ENCODE results near the gene UQCR11. TPM values are rescaled to one million over a fixed set of nuclear protein-coding genes. Genes with fewer than 3 reads are reported as not detected.

The UQCR11 gene
- total and polyA plus RNA-seq, 2 of the 4 experiments (the other 2 are of a cell fraction) = 29.2 to 177 TPM

DNA sequence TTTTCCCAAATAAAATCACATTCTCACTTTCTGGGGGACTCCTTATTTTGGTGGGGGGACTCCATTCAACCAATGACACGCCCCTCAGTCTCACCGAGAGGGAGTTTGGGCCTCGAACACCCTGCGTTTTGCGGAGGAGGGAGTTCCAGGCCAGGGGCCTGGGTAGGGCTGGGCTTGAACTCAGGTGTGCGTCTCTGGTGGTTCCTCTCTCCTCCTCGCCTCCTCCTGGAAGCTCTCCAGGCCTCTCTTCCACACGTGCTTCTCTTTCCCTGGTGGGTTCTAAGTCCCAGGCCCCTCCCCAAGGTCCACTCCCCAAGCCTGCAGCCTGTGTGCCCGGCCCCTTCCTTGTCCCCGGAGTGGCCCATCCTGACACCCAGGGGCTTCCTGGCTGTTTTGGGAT, 51.8 kb downstream of the UQCR11 start:
- no peak overlapping the region for H3K23ac ChIP-seq (ENCODE audit: low read depth, low read length)
- no peak overlapping the region for H3K27ac ChIP-seq (ENCODE audit: insufficient read depth, low read length)
- intact Hi-C loops (cut with micrococcal nuclease) = no loop called here
- no peaks in the 10 kb centered on the region for H3K9me3 ChIP-seq (ENCODE audit: control insufficient read depth, insufficient read depth, low read length)
- no peak overlapping the region for H2AK5ac ChIP-seq (ENCODE audit: low read depth, low read length)
- no peak overlapping the region for H4K8ac ChIP-seq (ENCODE audit: low read depth in 2 of 2, low read length in 2 of 2)
- no peak overlapping the region for H3K4me3 ChIP-seq (ENCODE audit: insufficient read depth, low read depth, low read length)
- no peak overlapping the region for H2BK20ac ChIP-seq (ENCODE audit: low read depth, low read length)
- no peak overlapping the region for H3K9ac ChIP-seq (ENCODE audit: low read depth, low read length)
- no peak overlapping the region for H4K91ac ChIP-seq (ENCODE audit: insufficient read depth, low read depth, low read length)
- no peak overlapping the region for H2BK15ac ChIP-seq (ENCODE audit: low read depth, low read length)
- WGBS, 2 experiments (ENCODE audit: extremely low coverage in 2 of 2, insufficient read length in 1 of 2) = 100% methylated on average over 3 of the region's 10 CpGs; no CpG with 5 or more reads in 1 of the 2 experiments
- ChIA-PET POLR2A (ENCODE audit: unreplicated experiment) (no interaction called here), CTCF (no interaction called here)
- TF ChIP-seq POLR2A (IDR thresholded peaks at IDR 0.05; ENCODE audit: low read depth, low read length) (no peak), MAFK (IDR thresholded peaks at IDR 0.05; ENCODE audit: low read depth, low read length) (no peak), RCOR1 (IDR thresholded peaks at IDR 0.05; ENCODE audit: insufficient replicate concordance, low read length) (no peak), FOS (IDR thresholded peaks at IDR 0.05; ENCODE audit: low read depth, low read length) (no peak), BHLHE40 (IDR thresholded peaks at IDR 0.05; ENCODE audit: low read depth, low read length) (no peak), CHD1 (IDR thresholded peaks at IDR 0.05; ENCODE audit: low read depth, low read length) (no peak)
- TF ChIP-seq, protein P1, sequence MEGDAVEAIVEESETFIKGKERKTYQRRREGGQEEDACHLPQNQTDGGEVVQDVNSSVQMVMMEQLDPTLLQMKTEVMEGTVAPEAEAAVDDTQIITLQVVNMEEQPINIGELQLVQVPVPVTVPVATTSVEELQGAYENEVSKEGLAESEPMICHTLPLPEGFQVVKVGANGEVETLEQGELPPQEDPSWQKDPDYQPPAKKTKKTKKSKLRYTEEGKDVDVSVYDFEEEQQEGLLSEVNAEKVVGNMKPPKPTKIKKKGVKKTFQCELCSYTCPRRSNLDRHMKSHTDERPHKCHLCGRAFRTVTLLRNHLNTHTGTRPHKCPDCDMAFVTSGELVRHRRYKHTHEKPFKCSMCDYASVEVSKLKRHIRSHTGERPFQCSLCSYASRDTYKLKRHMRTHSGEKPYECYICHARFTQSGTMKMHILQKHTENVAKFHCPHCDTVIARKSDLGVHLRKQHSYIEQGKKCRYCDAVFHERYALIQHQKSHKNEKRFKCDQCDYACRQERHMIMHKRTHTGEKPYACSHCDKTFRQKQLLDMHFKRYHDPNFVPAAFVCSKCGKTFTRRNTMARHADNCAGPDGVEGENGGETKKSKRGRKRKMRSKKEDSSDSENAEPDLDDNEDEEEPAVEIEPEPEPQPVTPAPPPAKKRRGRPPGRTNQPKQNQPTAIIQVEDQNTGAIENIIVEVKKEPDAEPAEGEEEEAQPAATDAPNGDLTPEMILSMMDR (conservative IDR thresholded peaks at IDR 0.05; ENCODE audit: low read depth, low read length) = no peak
- peaks cover 3% of the 10 kb centered on the region; the same call in 1 of the 2 replicates for H3K9me1 ChIP-seq (ENCODE audit: insufficient read depth, low read length)
- no peak overlapping the region for H3K4me2 ChIP-seq (ENCODE audit: low read depth, low read length)
- ATAC-seq (ENCODE audit: low read depth) (no peak), DNase-seq (no peak)
- H3K27me3 ChIP-seq (ENCODE audit: control insufficient read depth, insufficient read depth, low read length) = no peaks in the 10 kb centered on the region
- peaks cover 18% of the 10 kb centered on the region for H4K20me1 ChIP-seq (ENCODE audit: insufficient read depth, low read length)
- no peak overlapping the region for H2AFZ ChIP-seq (replicated peaks; ENCODE audit: low read length, poor library complexity)
- no peak overlapping the region for H3K14ac ChIP-seq (replicated peaks; ENCODE audit: low read depth, low read length)
- no peak overlapping the region for H2AK9ac ChIP-seq (replicated peaks; ENCODE audit: low read depth, low read length, poor library complexity)
- in situ Hi-C loops (cut with MboI; ENCODE audit: low sequenced_read_pairs) = no loop called here
- no peak overlapping the region for H2BK5ac ChIP-seq (ENCODE audit: low read depth, low read length, poor library complexity, severe bottlenecking)
- H3K4me1 ChIP-seq (ENCODE audit: control insufficient read depth, insufficient read depth, low read length) = no peaks in the 10 kb centered on the region
- H3K79me1 ChIP-seq (ENCODE audit: low read depth in 1 of 2, low read length in 2 of 2) = peaks cover 4 to 18% of the 10 kb centered on the region in 2 experiments; a peak in 2 of 4 replicates
- no TSS peak for BruUV-seq (replicated peaks)
- peaks cover 22% of the 10 kb centered on the region for H3K36me3 ChIP-seq (ENCODE audit: control insufficient read depth, insufficient read depth, low read length)
- no peak overlapping the region for H3K4ac ChIP-seq (ENCODE audit: low read depth, low read length)
- no peak overlapping the region for H3K56ac ChIP-seq (ENCODE audit: extremely low read depth, insufficient read depth, low read length)
- dilution Hi-C loops (cut with HindIII; ENCODE audit: low sequenced_read_pairs, unreplicated experiment) = no loop called here
- H2BK120ac ChIP-seq (ENCODE audit: low read depth, low read length) = no peak overlapping the region
- H4K5ac ChIP-seq (ENCODE audit: low read depth, low read length) = no peak overlapping the region
- no peak overlapping the region for H3K18ac ChIP-seq (ENCODE audit: low read depth, low read length)

Measured in IMR-90 (cell line).